GM12873 (cell line): ENCODE data around the gene NFIB.

Experiments used
- TF ChIP-seq, protein P1 (sequence below): IDR thresholded peaks from 2 replicates; pipeline ENCODE4 v1.5.1; 2012; ENCODE audit warnings: low read depth, mild to moderate bottlenecking, moderate library complexity, low read length, control low read depth; ENCODE audit not compliant: insufficient read depth; ENCODE audit errors: missing control alignments

NFIB gene

DNA sequence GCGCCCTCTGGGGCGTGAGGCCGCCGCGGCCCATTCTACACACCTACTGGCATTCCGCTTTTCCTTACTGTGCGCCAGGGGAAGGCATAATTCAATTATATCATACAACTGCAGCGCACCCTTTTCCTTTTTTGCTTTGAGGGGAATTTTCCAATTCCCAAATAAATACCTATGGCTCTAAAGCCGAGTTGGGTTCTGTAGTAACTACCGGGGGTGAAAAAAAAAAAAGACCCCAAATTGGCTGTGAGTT lies 34.1 kb upstream of the NFIB start:
- TF ChIP-seq, protein P1, sequence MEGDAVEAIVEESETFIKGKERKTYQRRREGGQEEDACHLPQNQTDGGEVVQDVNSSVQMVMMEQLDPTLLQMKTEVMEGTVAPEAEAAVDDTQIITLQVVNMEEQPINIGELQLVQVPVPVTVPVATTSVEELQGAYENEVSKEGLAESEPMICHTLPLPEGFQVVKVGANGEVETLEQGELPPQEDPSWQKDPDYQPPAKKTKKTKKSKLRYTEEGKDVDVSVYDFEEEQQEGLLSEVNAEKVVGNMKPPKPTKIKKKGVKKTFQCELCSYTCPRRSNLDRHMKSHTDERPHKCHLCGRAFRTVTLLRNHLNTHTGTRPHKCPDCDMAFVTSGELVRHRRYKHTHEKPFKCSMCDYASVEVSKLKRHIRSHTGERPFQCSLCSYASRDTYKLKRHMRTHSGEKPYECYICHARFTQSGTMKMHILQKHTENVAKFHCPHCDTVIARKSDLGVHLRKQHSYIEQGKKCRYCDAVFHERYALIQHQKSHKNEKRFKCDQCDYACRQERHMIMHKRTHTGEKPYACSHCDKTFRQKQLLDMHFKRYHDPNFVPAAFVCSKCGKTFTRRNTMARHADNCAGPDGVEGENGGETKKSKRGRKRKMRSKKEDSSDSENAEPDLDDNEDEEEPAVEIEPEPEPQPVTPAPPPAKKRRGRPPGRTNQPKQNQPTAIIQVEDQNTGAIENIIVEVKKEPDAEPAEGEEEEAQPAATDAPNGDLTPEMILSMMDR = no peak

GRCh38 chr9:14347406-14348122 lies 33.6 kb upstream of the NFIB start:
- TF ChIP-seq, protein P1 = no peak

- TF ChIP-seq, protein P1 = no peak
These were observed 33.0 kb upstream of the NFIB start for GRCh38 chr9:14346811-14347405.

GRCh38 chr9:14346231-14346791 lies 32.4 kb upstream of the NFIB start:
- TF ChIP-seq, protein P1 = no peak

GRCh38 chr9:14345354-14346230 lies 31.7 kb upstream of the NFIB start:
- TF ChIP-seq, protein P1 = no peak

DNA sequence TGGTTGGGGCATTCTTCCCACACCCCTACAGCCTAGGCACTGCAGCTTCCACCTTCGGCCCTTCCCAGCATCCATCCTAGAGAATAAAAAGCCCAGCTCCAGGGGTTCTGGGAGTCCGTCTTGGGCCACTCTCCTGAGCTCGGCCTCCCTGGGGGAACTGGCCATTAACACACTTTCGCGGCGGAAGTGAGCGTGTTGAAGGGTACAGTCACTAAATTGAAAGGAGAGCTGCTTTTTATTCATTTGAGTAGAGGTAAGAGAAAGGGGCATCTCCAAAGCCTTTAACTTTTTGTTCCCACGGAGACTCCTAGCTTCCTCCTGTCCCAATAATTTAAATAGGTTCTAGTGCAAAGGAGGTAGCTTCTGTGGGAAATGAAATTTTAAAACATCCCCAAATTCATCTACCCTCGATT lies 31.0 kb upstream of the NFIB start:
- TF ChIP-seq, protein P1 = no peak

DNA sequence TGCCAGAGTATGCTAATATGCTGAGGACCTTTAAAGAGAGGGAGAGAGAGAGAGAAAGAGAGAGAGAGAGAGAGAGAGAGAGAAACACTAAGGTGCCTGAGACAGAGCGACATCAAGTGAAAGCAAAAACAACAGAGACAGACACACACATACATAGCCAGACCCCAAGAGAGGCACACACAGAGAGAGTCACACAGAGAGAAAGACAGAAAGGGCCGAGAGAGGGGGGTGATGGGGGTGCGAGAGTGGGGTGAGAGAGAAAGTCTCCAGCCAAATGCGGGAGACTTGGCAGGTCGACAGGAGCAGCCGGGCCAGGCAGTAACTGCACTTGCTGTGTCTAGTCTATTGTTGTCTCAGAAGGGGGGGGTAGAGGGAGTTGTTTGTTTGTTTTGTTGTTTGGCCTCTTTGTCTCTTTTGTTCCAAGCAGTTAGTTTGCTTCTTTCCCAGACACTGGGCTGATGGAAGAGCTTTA lies 30.1 kb upstream of the NFIB start:
- TF ChIP-seq, protein P1 = no peak
